IgD-negative memory B cell (primary cell): ENCODE measurements around the gene FBXW10. TPM values are rescaled to one million over a fixed set of nuclear protein-coding genes. Genes with fewer than 3 reads are reported as not detected.
"Not testable (repeated sequence)": the region's sequence is repeated elsewhere in the genome, so short reads cannot be mapped to it uniquely, and the experiment has no call there.

ENCODE experiments used
- H3K27ac Mint-ChIP-seq, 3 donors: one replicate each; pipeline ENCODE4 v1.8.0; 2020 to 2022; ENCODE audit warnings: mild to moderate bottlenecking in 3 of 3, mixed read lengths in 3 of 3, moderate library complexity in 1 of 3
- H3K27me3 Mint-ChIP-seq: one replicate; pipeline ENCODE4 v1.8.0; 2021; ENCODE audit warnings: mixed read lengths
- H3K36me3 Mint-ChIP-seq: one replicate; pipeline ENCODE4 v1.8.0; 2020; ENCODE audit warnings: mild to moderate bottlenecking, mixed read lengths
- H3K4me1 Mint-ChIP-seq, 3 donors: one replicate each; pipeline ENCODE4 v1.8.0; 2020 to 2022; ENCODE audit warnings: mixed read lengths in 3 of 3, mild to moderate bottlenecking in 1 of 3
- H3K4me3 Mint-ChIP-seq, 4 donors: one replicate each; pipeline ENCODE4 v1.8.0; 2020 to 2022; ENCODE audit warnings: mild to moderate bottlenecking in 4 of 4, mixed read lengths in 4 of 4, moderate library complexity in 3 of 4
- H3K9me3 Mint-ChIP-seq, 3 donors: one replicate each; pipeline ENCODE4 v1.8.0; 2020 to 2021; ENCODE audit warnings: mixed read lengths in 3 of 3, mild to moderate bottlenecking in 1 of 3
- polyA plus RNA-seq: library from polyadenylated mRNA; unstranded; fragments of 300-500 nt; fragmentation: Illumina TruSeq; gene quantifications from one replicate; pipeline ENCODE4 v1.2.3, GENCODE V29; 2021

The FBXW10 gene
- polyA plus RNA-seq, 1 donor from 2014 or later: not detected

DNA sequence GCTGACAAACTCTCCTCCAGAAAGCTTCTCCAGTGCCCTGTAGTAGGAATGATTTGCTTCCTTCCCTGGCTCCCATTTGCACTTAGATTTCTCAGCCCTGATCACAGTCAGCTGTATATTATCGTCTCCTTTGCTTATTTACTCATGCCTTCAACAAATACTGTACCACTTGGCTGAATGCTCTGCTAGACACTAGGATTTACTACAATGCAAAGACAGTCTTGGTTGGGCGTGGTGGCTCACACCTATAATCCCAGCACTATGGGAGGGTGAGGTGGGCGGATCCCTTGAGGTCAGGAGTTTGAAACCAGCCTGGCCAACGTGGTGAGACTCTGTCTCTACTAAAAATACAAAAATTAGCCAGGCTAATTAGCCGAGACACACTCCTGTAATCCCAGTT lies 43.0 kb downstream of the FBXW10 start:
- not testable (repeated sequence) for H3K9me3 Mint-ChIP-seq, H3K36me3 Mint-ChIP-seq, H3K27ac Mint-ChIP-seq, H3K27me3 Mint-ChIP-seq, H3K4me3 Mint-ChIP-seq
- peaks cover 7 to 10% (median 8%) of the 10 kb centered on the region in 3 donors for H3K4me1 Mint-ChIP-seq

DNA sequence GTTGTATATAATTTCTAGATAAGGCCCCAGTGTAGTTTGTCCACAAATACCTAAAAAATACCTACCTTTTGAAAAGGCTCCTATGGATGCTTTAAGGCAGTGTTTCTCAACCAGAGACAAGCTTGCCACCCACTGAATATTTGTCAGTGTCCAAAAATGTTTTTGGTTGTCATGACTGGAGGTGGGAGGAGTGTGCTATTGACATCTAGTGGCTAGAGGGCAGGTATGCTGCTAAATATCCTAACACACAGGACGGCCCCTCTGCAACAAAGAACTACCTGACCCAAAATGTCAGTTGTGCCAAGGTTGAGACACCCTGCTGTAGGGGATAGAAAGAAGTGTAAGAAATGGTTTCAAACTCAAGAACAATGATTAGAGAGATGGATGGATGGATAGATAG lies 47.5 kb downstream of the FBXW10 start:
- H3K27ac Mint-ChIP-seq, H3K4me3 Mint-ChIP-seq, H3K27me3 Mint-ChIP-seq, H3K4me1 Mint-ChIP-seq, H3K36me3 Mint-ChIP-seq, H3K9me3 Mint-ChIP-seq: not testable (repeated sequence)

DNA sequence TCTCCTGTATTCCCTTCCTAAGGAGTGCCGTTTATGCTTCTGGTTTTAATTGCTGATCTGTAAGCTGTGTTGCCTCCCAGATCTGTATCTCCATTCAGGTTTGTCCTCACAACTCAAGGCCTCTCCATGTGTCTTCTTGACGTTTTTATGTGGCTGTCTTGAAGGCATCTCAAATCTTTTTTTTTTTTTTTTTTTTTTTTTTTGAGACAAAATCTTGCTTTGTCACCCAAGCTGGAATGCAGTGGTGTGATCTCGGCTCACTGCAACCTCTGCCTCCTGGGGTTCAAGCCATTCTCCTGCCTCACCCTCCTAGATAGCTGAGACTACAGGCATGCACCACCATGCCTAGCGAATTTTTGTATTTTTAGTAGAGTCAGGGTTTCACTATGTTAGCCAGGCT lies 51.0 kb downstream of the FBXW10 start:
- H3K27ac Mint-ChIP-seq: peak overlapping the region in 1 of 3 donors; percentile 11
- not testable (repeated sequence) for H3K4me3 Mint-ChIP-seq, H3K9me3 Mint-ChIP-seq, H3K4me1 Mint-ChIP-seq, H3K27me3 Mint-ChIP-seq, H3K36me3 Mint-ChIP-seq

DNA sequence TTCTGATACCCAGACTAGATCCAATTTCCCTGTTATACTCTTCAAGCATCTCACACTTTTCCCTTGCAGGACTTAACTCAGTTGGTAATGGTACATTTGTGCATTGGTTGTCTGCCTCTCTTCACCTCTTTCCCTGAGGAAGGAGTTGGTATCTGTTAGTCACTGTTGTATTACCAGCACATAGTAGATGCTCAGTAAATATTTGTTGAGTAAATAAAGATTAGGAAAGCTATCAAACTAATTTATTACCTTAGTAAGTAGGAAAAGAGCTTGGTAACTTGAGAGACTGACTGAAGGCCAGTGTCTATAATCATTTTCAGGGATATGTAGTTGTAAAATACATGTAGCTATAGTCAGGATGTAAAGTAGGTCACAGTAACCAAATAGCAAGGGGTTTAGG lies 53.0 kb downstream of the FBXW10 start:
- H3K27me3 Mint-ChIP-seq, H3K9me3 Mint-ChIP-seq, H3K36me3 Mint-ChIP-seq, H3K4me1 Mint-ChIP-seq, H3K27ac Mint-ChIP-seq, H3K4me3 Mint-ChIP-seq: not testable (repeated sequence)

DNA sequence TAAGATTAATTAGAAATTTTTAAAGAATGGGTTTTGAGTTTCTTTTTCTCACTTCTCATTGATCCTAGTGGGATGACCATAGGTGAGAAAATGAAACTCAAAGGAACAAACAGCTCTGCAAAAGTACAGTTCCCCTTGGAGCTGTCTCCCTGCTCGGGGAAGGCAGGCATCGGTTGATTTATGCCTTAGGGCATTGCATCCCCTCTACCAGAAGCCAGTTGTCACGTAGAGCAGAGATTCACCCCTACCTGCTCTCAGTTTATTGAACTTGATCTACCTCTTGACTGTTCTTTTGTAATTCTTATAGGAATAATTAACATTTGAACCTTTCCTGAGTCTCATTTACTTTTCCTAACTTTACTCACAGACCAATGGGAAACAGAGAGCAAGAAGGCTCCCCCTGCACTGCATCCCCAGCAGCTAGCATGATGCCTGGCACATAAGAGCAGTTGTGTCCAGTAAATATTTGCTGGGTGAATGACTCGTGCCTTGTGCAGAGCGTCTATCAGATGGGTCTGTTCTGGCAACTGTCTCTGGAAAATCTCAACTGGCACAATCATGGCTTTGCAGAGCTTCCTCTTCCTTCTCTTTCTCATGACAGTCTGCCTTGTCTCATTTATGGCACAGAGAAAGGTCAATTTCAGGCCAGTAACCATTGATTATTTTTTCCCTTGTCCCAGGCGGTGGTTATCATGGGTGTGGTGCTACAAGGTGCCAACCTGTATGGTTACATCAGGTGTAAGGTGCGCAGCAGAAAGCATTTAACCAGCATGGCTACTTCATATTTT lies 59.8 kb downstream of the FBXW10 start:
- H3K27ac Mint-ChIP-seq, H3K36me3 Mint-ChIP-seq, H3K9me3 Mint-ChIP-seq, H3K27me3 Mint-ChIP-seq, H3K4me3 Mint-ChIP-seq, H3K4me1 Mint-ChIP-seq: not testable (repeated sequence)

DNA sequence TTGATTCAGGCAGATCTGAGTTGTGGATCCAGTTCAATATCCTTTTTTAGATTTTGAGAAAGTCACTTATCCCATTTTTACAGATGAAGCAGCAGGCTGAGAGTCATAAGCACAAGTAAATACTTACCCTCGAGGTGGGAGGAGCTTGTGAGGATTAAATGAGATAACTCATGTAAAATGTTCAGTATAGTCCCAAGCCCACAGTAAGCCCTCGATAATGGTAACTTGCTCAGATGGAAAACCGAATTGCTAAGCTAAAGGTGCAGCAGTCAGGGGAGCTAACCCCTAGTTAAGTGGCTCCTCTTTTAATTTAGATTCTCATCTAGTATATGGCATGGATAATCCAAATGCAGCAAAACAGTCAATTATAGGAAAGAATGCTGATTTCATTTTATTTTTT lies 72.1 kb downstream of the FBXW10 start:
- H3K9me3 Mint-ChIP-seq, H3K27me3 Mint-ChIP-seq, H3K4me3 Mint-ChIP-seq, H3K36me3 Mint-ChIP-seq, H3K27ac Mint-ChIP-seq, H3K4me1 Mint-ChIP-seq: not testable (repeated sequence)

DNA sequence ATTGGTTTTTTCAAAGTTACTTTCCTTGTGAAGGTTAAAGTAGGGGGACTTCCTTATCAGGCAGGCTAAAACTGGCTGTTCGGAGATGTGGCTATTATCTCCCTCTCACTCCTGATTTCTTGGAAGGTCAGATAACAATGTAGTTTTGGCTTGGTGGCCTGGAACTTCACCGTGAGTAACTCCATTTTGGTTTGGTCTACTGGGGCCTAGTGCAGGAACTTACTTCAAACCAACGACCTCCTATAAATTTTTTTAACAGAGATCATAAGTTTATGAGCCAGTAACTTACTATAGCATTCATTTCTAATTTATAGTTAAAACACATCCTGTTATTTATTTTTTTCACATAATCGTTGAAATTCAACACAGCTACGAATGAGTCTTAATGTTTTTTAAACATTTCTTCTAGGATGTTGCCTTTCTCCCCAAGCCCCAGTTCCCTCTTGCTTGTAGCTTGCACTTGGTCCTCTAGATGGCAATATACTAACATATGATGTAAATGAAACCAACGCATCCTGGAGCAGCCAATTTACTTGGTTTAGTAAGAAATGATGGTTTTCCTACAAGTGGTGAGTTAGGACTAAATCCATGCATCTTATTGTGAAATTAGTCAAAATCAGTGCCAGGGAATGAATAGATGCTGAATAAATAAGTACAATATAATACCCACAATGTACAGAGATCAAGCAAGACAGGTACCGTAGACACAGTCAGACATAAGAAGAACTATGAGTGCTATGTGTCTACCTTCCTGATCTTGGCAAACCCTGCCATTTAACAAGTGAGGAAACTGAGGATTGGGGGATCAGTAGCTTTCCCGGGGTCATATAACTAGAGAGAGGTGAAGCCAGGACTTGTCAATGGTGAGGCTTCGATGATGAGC lies 72.9 kb downstream of the FBXW10 start:
- not testable (repeated sequence) for H3K27me3 Mint-ChIP-seq, H3K9me3 Mint-ChIP-seq, H3K27ac Mint-ChIP-seq, H3K4me1 Mint-ChIP-seq, H3K36me3 Mint-ChIP-seq
- peak overlapping the region in 1 of 4 donors; percentile 9 for H3K4me3 Mint-ChIP-seq

DNA sequence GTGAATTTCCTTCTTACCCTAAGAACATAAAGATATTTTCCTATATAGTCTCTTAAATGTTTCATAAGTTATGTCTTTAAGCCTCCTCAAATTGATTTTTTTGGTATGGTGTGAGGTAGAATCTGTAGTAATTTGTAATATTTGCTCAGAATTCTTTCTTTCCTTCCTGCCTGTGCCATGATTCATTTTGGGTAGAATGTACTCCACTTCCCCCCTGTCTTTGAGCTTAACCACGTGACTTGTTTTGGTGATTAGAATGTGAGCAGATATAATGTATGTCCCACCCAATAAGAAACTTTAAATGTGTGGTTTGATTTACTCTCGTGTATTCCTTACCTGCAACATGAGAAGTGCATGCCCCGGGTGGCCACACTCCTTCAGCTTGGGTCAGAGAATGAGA lies 77.6 kb downstream of the FBXW10 start:
- not testable (repeated sequence) for H3K27ac Mint-ChIP-seq, H3K9me3 Mint-ChIP-seq, H3K27me3 Mint-ChIP-seq, H3K4me3 Mint-ChIP-seq, H3K4me1 Mint-ChIP-seq, H3K36me3 Mint-ChIP-seq

DNA sequence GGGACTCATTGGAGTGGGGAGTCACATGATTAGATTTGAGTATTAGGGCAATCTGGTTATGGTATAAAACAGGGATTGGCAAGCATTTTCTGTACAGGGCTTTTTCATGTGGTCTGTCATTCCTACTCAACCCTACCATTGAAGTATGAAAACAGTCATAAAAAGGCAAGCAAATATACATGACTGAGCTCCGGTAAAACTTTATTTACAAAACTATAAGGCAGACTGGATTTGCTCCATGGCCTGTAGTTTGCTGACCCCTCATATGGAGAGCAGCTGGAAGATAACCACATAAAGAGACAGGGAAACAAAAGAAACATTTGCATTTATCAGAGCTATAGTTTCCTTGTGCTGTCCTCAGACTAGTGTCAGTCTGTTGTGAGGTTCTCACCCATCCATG lies 83.8 kb downstream of the FBXW10 start:
- H3K27ac Mint-ChIP-seq, H3K4me3 Mint-ChIP-seq, H3K36me3 Mint-ChIP-seq, H3K27me3 Mint-ChIP-seq, H3K9me3 Mint-ChIP-seq, H3K4me1 Mint-ChIP-seq: not testable (repeated sequence)

Other genes starting within 250 kb of the FBXW10 start
- not detected for gene TBC1D28, start 99.7 kb upstream of the FBXW10 start, polyA plus RNA-seq
- gene FOXO3B, start 61.7 kb upstream of the FBXW10 start, polyA plus RNA-seq: 3.6 TPM
- 38.4 TPM for gene TVP23B, start 37.1 kb downstream of the FBXW10 start, polyA plus RNA-seq
- gene PRPSAP2, start 114.1 kb downstream of the FBXW10 start, polyA plus RNA-seq: 37.7 TPM
- 0.79 TPM for gene SLC5A10, start 208.1 kb downstream of the FBXW10 start, polyA plus RNA-seq